HG03457 (cell line): ENCODE results near the gene RAMP3.

Experiments used
- ATAC-seq: cut with Tn5 transposase; IDR thresholded peaks from one replicate; pipeline ENCODE4 v1.9.1; 2021; ENCODE audit warnings: moderate number of reproducible peaks; ENCODE audit not compliant: unreplicated experiment

The RAMP3 gene

DNA sequence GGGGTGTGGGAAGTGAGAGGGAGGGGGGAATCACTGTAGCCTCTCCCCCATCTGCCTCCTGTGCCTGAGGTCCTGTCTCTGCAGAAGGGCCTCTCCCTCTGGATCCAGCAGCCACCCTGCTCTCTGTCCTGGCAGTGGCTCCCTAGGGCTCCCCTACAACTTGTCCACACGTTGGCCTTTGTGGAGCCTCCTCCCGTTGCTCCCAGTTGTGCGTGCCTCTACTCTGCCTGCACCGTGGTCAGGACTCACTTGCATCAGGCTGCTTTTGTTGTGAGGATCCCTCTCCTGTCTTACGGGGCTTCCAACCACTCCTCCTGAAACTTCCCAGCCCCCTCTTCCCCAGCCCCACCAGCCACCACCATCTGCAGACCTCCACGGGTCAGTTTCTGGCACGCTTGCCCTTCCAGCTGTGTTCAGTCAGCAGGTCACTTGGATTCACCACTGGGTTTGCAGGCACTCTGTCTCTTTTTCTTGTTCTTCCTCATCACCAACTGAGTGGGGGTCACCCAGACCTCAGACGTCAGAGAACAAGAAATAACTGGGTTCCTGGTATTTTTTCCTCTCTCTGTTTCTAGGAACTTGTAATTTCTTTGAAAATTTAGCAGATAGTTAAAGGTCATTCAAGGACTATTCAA is 62.3 kb downstream of the RAMP3 start:
- no peak for ATAC-seq

DNA sequence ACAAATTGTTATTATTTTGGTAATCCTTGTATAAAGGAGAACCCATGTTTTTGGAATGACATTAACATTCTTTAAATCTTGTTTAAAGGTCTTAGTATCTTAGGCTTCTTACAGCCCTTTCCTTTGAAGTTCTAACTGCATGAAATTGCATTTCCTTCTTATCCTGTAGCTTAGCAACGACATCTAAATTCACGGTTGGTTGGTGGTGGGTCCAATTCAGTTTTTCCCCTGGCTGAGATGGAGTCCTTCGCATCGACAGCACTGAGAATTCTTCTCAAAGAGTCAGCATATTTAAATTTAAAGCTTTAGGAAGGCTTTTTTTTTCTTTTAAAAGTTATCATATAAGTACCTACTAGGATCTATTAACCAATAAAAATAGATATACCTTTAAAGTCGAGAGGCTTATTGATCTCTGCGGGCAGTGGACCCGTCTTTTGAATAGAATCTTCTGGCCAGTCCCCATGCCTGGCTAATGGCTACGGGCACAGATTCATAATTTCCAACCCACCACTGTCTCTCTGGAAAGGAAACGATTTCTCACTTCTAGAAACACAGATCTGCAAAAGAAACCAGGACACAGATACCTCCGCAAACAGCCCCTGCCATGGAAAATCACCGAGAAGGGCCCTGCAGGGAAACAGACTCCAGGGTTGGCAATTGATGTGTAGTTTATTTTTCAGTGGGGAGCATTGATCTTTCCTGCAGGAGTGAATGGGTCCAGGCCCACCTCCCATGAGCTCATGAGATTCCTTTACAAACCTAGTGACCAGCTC is 63.4 kb downstream of the RAMP3 start:
- ATAC-seq: no peak

DNA sequence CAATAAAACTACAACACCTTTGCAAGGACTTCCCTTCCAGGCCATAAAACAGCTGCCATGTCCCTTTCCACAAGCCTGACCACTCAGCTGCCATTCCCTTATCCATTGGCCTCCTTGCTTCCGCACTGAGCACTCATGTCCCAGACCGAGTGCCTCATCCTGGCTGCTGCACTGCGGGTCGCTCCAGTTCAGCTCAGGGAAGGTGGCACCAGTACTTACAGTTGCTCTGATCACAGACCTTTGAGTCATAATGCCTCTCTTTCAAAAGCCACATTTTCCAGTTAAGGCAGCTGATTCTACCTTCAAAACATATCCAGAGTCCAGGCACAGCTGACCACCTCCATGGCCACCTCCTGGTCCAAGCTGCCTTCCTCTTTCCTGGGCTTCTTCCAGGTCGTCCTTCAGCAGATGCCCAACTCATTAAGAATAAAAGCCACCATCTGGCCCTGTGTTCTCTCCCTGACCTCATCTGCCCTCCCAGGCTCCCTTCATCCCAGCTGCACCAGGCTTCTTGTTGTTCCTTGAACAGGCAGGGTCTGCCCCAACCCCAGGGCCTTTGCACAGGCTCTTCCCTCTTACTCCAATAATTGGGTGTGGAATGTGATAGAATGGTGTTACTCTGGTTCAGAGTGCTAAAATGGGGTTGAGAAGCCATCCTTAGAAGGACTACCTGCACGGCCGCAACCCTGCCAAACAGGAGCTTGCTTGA is 64.5 kb downstream of the RAMP3 start:
- ATAC-seq: no peak

DNA sequence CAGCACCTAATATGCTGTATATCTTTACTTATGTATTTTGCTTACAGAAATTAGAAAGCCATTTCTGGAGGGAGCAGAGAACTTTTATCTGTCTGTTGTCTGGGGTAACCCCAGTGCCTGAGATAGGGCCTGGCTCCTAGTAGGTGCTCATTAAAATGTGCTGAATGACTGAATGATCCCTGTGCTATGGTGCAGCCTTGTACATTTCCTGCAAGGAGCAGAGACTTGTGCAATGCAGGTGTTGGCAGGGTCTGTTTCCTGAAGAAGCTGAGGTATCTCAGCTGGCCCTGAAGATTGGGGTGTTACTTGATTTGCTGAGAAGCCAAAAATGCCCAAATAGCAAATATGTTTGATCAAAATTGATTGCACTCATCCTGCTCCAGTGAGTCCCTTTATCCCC is 65.5 kb downstream of the RAMP3 start:
- ATAC-seq: no peak

DNA sequence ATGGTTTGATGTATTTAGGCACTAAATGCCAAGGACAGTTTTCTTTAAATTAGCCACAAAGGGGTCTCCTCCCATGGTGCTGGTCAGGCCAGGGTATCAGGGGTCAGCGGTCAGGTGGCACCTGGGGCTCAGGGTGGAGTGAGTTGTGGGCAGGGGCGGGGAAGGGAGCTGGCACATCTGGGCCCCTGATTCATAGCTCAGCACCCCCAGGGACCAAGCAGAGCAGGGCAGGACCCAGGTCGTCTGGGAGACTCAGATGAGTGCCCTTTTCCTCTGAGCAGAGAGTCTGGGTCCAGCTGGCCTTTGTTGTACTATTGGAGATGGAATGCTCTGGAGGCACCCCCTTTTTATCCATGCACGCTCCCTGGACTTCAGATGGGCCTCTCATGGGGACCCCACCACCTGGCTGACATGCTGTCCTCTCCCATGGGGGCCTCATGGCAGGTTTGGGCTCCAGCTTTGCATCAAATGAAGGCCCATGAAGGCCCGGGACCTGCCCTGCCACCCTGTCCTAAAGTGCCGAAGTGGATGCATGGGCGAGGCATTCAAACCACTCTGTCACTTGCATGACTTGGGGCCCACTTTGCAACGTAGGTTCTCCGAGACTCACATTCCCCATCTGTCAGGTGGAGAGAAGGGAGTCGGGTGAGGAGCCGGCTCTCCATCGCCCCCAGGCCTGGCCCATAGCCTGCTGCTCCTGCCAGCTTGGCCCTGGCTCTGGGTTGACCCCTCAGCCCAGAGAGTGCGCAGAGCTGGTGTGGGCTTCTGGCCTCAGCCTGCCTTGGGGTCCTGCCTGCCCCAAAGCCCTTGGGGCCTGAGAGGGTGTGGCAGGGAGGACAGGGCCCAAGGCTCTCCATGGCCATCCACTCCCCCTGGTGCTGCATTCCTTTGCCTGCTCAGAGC is 66.4 kb downstream of the RAMP3 start:
- ATAC-seq: no peak

DNA sequence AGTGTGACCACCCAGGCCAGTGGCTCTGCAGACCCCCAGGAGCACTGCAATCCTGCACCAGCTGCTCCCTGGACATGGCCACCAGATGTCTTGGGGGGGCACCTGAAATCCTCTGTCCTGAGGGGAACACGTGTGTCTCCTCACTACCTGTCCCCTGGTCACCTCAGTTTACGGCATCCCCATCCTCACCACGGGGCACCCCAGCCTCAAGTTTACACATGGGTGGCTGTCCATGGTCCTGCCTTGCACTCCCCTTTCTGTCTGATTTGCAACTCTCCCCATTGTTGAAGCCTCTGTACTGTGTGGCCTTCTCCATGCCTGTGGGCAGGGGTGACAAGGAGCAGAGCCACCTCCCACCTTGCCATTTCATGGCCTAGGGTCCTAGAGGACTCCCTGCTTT is 67.2 kb downstream of the RAMP3 start:
- no peak for ATAC-seq

DNA sequence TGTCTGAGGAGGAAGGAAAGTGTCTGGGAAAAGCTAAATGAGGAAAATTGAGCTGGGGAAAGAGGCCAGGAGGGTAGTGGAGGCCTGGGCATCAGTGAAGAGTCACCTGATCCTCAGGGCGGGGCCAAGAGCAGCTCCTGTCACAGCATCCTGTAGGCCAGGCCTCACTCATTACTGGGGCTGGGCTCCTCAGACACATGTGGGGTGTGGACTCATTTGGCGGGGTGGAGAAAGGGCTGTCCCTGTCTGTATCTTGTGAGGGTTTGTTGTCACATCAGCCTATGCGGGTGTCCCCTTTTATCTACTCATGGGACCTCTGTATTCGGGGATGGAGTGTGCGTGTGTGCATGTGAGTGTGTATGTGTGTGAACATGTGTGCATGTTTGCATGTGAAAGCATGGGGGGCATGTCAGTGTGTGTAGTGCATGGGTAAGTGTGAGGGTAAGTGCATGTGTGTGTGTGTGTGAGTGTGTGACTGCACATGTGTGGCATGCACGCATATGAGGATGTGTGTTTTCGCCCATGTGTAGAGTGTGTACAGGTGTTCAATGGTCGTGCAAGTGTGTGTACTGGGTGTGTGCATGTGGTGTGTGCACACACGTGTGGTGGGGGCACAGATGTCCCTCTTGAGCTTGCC is 67.8 kb downstream of the RAMP3 start:
- no peak for ATAC-seq

DNA sequence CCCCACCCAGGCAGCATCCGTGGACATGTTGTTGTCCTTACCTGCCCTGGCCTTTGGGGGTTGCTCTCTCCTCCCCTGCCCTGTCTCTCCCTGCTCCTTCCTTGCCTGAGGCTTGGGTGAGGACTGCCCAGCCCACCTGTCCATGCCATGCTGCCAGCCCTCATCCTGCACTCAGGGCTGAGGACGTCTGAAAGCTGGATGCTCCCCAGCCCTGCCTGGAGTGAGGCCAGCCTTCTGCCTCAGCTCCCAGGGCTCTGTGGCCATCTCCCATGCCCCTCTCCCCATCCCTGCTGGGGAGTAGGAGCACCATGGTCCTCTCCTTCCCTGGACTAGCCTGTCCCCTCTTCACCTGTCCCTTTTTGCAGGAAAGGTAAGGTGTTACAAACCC is 68.4 kb downstream of the RAMP3 start:
- ATAC-seq: no peak

DNA sequence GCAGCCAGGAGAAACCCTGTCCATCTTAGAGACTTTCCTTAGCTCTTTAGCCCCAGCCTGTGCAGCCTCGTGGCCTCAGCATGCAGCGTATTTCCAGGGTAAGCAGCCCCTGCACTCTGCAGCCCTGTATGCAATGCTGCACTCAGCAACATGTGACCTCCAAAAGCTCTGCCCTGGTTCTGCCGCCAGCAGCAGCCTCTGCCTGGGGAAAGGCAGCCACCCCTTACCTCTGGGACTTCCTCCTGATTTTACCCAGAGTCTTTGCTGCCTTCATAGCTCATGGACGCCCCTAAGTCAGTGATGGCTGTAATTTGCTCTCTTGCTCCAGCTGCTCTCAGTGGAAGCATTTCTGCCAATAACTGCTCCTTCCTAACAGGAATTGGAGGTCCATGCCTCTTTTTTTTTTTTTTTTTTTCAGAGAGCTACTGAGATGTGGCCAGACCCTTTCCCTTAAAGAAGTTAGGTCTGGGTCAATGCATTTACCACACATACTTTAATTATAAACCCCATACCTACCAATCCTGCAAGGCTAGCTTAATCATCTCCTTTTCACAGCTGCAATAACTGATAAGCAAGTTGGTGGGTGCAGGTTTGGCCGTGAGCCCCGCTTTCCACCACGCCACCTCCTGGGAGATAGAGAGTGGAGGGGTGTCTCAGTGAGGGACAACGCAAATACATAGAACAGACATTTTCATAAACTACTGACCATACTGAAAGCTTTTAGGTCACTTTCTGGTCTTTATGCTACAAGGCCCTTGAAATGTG is 71.7 kb downstream of the RAMP3 start:
- no peak for ATAC-seq

DNA sequence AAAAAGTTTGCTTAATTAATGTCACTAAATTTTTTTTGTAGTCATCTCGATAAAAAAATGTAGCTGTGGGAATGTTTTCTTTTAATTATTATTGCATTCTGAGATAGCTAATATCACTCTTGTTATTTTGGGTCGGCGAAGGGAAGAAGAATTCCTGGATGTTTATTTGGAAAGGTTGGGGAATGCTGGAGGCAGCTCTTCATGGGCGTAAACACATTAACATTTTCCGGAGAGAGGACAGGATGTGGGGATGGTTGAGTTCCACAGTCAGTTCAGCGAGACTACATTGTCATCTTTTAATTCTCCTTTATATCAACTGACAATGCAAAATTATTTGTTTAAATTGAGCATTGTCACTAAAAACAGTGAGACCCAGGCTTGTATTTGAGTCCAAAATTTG is 72.5 kb downstream of the RAMP3 start:
- ATAC-seq: no peak

DNA sequence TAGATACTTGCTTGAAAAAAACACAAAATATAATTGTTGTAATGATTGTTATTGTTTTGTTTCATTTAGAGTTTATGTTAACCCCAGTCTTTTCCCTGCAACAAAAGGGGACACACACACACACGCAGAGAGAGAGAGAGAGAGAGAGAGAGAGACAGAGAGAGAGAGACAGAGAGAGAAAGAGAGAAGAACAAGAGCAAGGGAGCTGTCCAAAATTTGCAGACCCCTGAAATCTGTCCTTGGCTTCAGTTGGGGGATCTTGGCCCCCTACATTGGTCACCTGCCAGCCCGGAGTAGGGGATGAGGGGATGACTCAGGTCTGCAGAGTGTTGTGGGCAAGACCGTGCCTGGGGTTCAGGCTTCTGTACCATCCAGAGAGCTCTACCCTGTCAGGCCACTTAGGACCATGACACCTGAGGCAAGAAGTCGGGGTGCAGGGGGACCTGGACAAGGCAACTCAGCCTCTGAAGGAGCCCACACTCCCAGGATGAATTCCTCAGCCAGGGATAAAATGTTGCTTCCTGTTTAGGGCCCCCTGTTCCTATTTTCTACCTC is 73.1 kb downstream of the RAMP3 start:
- ATAC-seq: no peak

DNA sequence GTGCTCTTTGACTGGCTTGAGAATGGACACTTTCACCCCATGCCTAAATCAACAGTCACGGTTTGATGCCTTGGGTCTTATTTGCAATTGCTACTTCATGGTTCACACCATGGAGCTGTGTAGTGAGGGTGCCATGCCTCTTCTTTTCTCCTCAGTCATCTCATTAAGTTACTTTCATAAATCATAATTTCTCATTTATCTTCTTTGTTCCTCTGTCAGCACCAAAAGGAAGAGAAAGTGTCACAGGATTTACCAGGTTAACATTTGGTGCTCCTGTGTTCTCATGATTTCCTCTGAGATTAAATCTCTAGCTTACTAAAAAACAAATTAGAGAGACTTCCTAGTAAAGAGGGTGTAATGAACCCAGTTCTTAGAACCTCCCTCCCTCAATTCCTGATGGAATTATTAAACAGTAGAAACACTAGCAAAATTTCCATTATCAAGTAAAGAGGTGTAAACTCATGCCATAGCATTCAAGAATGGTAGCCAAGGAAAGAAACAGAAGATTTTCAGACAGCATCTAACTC is 75.7 kb downstream of the RAMP3 start:
- no peak for ATAC-seq
